ENCODE measurements around the gene TULP4.

GRCh38 chr6:158512809-158513208 is 200.5 kb downstream of the TULP4 start:
- TF ChIP-seq USF1 (IDR thresholded peaks at IDR 0.05), result no peak
- no peak for TF ChIP-seq CEBPB (IDR thresholded peaks at IDR 0.05)
- TF ChIP-seq MAX (IDR thresholded peaks at IDR 0.05), result no peak
- TF ChIP-seq TCF12 (IDR thresholded peaks at IDR 0.05; ENCODE audit: low read depth), result no peak
- TF ChIP-seq EP300 (IDR thresholded peaks at IDR 0.05; ENCODE audit: borderline replicate concordance), result no peak
- TF ChIP-seq YY1 (IDR thresholded peaks at IDR 0.05; ENCODE audit: low read depth), result no peak
- no peak for TF ChIP-seq ZBTB7A (IDR thresholded peaks at IDR 0.05; ENCODE audit: low read depth)
- TF ChIP-seq RAD21 (IDR thresholded peaks at IDR 0.05; ENCODE audit: low read depth), result no peak
- no peak for TF ChIP-seq TAF1 (IDR thresholded peaks at IDR 0.05; ENCODE audit: low read depth)
- TF ChIP-seq, protein P1, sequence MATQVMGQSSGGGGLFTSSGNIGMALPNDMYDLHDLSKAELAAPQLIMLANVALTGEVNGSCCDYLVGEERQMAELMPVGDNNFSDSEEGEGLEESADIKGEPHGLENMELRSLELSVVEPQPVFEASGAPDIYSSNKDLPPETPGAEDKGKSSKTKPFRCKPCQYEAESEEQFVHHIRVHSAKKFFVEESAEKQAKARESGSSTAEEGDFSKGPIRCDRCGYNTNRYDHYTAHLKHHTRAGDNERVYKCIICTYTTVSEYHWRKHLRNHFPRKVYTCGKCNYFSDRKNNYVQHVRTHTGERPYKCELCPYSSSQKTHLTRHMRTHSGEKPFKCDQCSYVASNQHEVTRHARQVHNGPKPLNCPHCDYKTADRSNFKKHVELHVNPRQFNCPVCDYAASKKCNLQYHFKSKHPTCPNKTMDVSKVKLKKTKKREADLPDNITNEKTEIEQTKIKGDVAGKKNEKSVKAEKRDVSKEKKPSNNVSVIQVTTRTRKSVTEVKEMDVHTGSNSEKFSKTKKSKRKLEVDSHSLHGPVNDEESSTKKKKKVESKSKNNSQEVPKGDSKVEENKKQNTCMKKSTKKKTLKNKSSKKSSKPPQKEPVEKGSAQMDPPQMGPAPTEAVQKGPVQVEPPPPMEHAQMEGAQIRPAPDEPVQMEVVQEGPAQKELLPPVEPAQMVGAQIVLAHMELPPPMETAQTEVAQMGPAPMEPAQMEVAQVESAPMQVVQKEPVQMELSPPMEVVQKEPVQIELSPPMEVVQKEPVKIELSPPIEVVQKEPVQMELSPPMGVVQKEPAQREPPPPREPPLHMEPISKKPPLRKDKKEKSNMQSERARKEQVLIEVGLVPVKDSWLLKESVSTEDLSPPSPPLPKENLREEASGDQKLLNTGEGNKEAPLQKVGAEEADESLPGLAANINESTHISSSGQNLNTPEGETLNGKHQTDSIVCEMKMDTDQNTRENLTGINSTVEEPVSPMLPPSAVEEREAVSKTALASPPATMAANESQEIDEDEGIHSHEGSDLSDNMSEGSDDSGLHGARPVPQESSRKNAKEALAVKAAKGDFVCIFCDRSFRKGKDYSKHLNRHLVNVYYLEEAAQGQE (IDR thresholded peaks at IDR 0.05; ENCODE audit: low read depth), result no peak
- TF ChIP-seq NFIC (IDR thresholded peaks at IDR 0.05), result no peak
